OCI-LY1 (cell line): ENCODE results near the gene KRT5.

ENCODE experiments used
- EZH2 ChIP-seq: fragments of 200-600 bp; sonication (generic), shearing (Covaris generic); IDR thresholded peaks from 2 replicates; pipeline ENCODE4 v1.8.0; 2017; ENCODE audit warnings: borderline replicate concordance, mixed run types, mild to moderate bottlenecking, antibody characterized with exemption, low read length, moderate library complexity, mixed read lengths
- TF ChIP-seq, protein P1 (sequence below): fragments of 200-600 bp; sonication (generic), shearing (Covaris generic); IDR thresholded peaks from 2 replicates; pipeline ENCODE4 v1.5.1; 2017; ENCODE audit warnings: mild to moderate bottlenecking, antibody characterized with exemption, low read length, moderate library complexity, mixed read lengths

GRCh38 chr12:52541709-52542108 is 21.5 kb upstream of the KRT5 start:
- TF ChIP-seq, protein P1, sequence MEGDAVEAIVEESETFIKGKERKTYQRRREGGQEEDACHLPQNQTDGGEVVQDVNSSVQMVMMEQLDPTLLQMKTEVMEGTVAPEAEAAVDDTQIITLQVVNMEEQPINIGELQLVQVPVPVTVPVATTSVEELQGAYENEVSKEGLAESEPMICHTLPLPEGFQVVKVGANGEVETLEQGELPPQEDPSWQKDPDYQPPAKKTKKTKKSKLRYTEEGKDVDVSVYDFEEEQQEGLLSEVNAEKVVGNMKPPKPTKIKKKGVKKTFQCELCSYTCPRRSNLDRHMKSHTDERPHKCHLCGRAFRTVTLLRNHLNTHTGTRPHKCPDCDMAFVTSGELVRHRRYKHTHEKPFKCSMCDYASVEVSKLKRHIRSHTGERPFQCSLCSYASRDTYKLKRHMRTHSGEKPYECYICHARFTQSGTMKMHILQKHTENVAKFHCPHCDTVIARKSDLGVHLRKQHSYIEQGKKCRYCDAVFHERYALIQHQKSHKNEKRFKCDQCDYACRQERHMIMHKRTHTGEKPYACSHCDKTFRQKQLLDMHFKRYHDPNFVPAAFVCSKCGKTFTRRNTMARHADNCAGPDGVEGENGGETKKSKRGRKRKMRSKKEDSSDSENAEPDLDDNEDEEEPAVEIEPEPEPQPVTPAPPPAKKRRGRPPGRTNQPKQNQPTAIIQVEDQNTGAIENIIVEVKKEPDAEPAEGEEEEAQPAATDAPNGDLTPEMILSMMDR = no peak
- TF ChIP-seq EZH2 = no peak
